Measurements from ENCODE around the gene ATP11C. TPM values are rescaled to one million over a fixed set of nuclear protein-coding genes. Genes with fewer than 3 reads are reported as not detected.

The ATP11C gene
- polyA plus RNA-seq (2013) = 13.4 and 14.0 TPM in 2 replicates

DNA sequence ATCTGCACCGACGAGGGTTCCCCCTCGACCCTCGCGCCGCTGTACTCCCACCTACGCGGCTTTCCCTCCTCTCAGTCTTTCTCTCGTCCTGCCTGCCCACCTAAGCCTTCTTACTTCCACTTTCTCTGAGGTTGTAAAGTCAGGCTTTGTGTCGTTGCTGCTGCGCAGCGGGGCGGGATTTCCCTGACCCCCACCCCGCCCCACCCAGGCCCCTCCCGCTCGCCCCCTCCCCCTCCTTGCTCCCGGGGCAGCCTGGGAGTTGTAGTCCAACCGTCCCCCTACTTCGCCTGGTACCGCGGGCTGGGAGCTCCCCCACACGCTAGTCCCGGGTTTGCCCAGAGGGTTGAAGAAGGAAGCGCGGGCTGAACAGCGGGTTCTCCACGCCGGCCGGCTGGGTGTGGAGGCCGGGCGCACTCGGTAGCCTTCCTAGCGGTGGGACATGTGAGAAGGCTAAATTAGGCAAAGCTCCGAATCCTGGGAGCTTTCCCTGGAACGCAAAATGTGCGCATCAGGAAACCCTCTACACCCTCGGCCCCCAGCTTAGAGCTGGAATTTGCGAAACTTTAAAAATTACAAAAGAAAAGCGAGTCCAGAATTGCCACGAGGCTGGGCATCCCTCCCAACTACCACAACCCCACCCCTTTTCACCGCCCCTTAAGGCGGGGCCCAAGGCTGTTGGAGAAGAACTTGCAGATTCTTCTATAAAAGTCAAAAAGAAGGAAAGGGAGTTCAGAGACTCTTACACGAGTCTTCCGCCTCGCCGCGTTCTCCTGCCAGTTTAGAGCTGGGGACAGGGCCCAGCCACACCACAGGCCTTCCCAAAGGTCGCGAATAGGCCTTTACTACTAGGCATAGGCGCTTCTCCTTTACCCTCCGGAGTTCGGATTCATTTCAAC is at the start of gene ATP11C:
Gene ATP11C, minus strand, starts transcription at position 153 of the 896 bp plus-strand sequence. CDS start 1,011 bp downstream, outside the sequence.
- Histone ChIP-seq H3K9ac (ENCODE audit: low read length) (peak within 1 kb of the TSS; percentile 84), H3K4me2 (ENCODE audit: low read length) (peak within 1 kb of the TSS; percentile 90)
- WGBS (ENCODE audit: extremely low coverage, insufficient coverage, insufficient read length) = no CpG with 5 or more reads among the region's 52 CpGs

GRCh38 chrX:139974471-139974870 is 41.6 kb upstream of the ATP11C start:
- no CpG with 5 or more reads among the region's 3 CpGs for WGBS (ENCODE audit: extremely low coverage, insufficient coverage, insufficient read length)

More for the DNA sequence above, at the start of gene ATP11C:
- peak within 1 kb of the TSS; percentile 97 for H2AFZ ChIP-seq (ENCODE audit: insufficient read depth, low read length, poor library complexity)
- H3K23ac ChIP-seq (ENCODE audit: low read length) = no peak within 1 kb of the TSS
- peaks cover 6% of the 10 kb centered on the region for H3K79me2 ChIP-seq (ENCODE audit: control insufficient read depth, insufficient read depth, low read length, poor library complexity)
- no peaks in the 10 kb centered on the region for H3K27me3 ChIP-seq (ENCODE audit: insufficient read depth, low read length)
- DNase-seq = peak; percentile 51 to 78
- H2BK5ac ChIP-seq (ENCODE audit: low read depth, low read length, poor library complexity) = peak within 1 kb of the TSS; percentile 89
- H3K27ac ChIP-seq (ENCODE audit: low read depth, low read length) = peak within 1 kb of the TSS; percentile 88
- peaks cover 12% of the 10 kb centered on the region for H3K79me1 ChIP-seq (ENCODE audit: low read length)
- peak within 1 kb of the TSS; percentile 94 for H3K4me3 ChIP-seq (ENCODE audit: low read depth, low read length)
- peak within 1 kb of the TSS; percentile 92 for H4K91ac ChIP-seq (ENCODE audit: low read depth, low read length)
- H2BK120ac ChIP-seq (ENCODE audit: insufficient read depth, low read length, poor library complexity) = peak within 1 kb of the TSS; percentile 83
- peak within 1 kb of the TSS; percentile 85 for H4K8ac ChIP-seq (ENCODE audit: low read depth, low read length)
- H4K12ac ChIP-seq (ENCODE audit: low read depth, low read length) = peak within 1 kb of the TSS; percentile 97
- no peaks in the 10 kb centered on the region for H3K9me3 ChIP-seq (ENCODE audit: insufficient read depth, low read depth, low read length)
- H3K4me1 ChIP-seq (ENCODE audit: control insufficient read depth in 1 of 2, insufficient read depth in 2 of 2, low read length in 2 of 2) = no peaks in the 10 kb centered on the region
- peak within 1 kb of the TSS; percentile 64 for H2BK12ac ChIP-seq (ENCODE audit: low read length)
- H3K14ac ChIP-seq (ENCODE audit: low read length) = peak within 1 kb of the TSS; percentile 98
- peak within 1 kb of the TSS; percentile 62 for H2AK5ac ChIP-seq (ENCODE audit: low read length)
- no peaks in the 10 kb centered on the region for H3K36me3 ChIP-seq (ENCODE audit: control insufficient read depth in 1 of 2, insufficient read depth in 2 of 2, low read length in 2 of 2)
- H3K18ac ChIP-seq (ENCODE audit: low read length) = peak within 1 kb of the TSS; percentile 99
- H3K4ac ChIP-seq (ENCODE audit: low read depth, low read length) = peak within 1 kb of the TSS; percentile 97

GRCh38 chrX:139972629-139973624 is 40.1 kb upstream of the ATP11C start:
- Histone ChIP-seq H2BK120ac (ENCODE audit: insufficient read depth, low read length, poor library complexity) (no peak overlapping the region), H3K14ac (ENCODE audit: low read length) (no peak overlapping the region), H2BK5ac (ENCODE audit: low read depth, low read length, poor library complexity) (no peak overlapping the region), H4K91ac (ENCODE audit: low read depth, low read length) (no peak overlapping the region), H3K27me3 (ENCODE audit: insufficient read depth, low read length) (no peaks in the 10 kb centered on the region), H2AFZ (ENCODE audit: insufficient read depth, low read length, poor library complexity) (no peak overlapping the region), H3K9me3 (ENCODE audit: insufficient read depth, low read depth, low read length) (no peaks in the 10 kb centered on the region), H3K27ac (ENCODE audit: low read depth, low read length) (no peak overlapping the region), H3K4me1 (ENCODE audit: control insufficient read depth in 1 of 2, insufficient read depth in 2 of 2, low read length in 2 of 2) (no peaks in the 10 kb centered on the region), H3K4ac (ENCODE audit: low read depth, low read length) (no peak overlapping the region), H3K9ac (ENCODE audit: low read length) (no peak overlapping the region), H3K79me2 (ENCODE audit: control insufficient read depth, insufficient read depth, low read length, poor library complexity) (no peaks in the 10 kb centered on the region), H3K4me2 (ENCODE audit: low read length) (no peak overlapping the region), H3K18ac (ENCODE audit: low read length) (no peak overlapping the region), H2AK5ac (ENCODE audit: low read length) (no peak overlapping the region), H4K8ac (ENCODE audit: low read depth, low read length) (no peak overlapping the region), H3K23ac (ENCODE audit: low read length) (no peak overlapping the region), H3K79me1 (ENCODE audit: low read length) (no peaks in the 10 kb centered on the region), H2BK12ac (ENCODE audit: low read length) (no peak overlapping the region), H3K36me3 (ENCODE audit: control insufficient read depth in 1 of 2, insufficient read depth in 2 of 2, low read length in 2 of 2) (no peaks in the 10 kb centered on the region), H3K4me3 (ENCODE audit: low read depth, low read length) (no peak overlapping the region), H4K12ac (ENCODE audit: low read depth, low read length) (no peak overlapping the region)
- no CpG with 5 or more reads among the region's 6 CpGs for WGBS (ENCODE audit: extremely low coverage, insufficient coverage, insufficient read length)
- no peak for DNase-seq

More at GRCh38 chrX:139974471-139974870, 41.6 kb upstream of the ATP11C start:
- Histone ChIP-seq H3K27ac (ENCODE audit: low read depth, low read length) (no peak overlapping the region), H3K14ac (ENCODE audit: low read length) (no peak overlapping the region), H2BK120ac (ENCODE audit: insufficient read depth, low read length, poor library complexity) (no peak overlapping the region), H3K36me3 (ENCODE audit: control insufficient read depth in 1 of 2, insufficient read depth in 2 of 2, low read length in 2 of 2) (no peaks in the 10 kb centered on the region), H3K18ac (ENCODE audit: low read length) (no peak overlapping the region), H3K79me2 (ENCODE audit: control insufficient read depth, insufficient read depth, low read length, poor library complexity) (no peaks in the 10 kb centered on the region), H2AK5ac (ENCODE audit: low read length) (no peak overlapping the region), H3K4me3 (ENCODE audit: low read depth, low read length) (no peak overlapping the region), H3K4ac (ENCODE audit: low read depth, low read length) (no peak overlapping the region), H3K4me1 (ENCODE audit: control insufficient read depth in 1 of 2, insufficient read depth in 2 of 2, low read length in 2 of 2) (no peaks in the 10 kb centered on the region), H3K9ac (ENCODE audit: low read length) (no peak overlapping the region), H3K27me3 (ENCODE audit: insufficient read depth, low read length) (no peaks in the 10 kb centered on the region), H2BK5ac (ENCODE audit: low read depth, low read length, poor library complexity) (no peak overlapping the region), H4K91ac (ENCODE audit: low read depth, low read length) (no peak overlapping the region), H3K9me3 (ENCODE audit: insufficient read depth, low read depth, low read length) (no peaks in the 10 kb centered on the region), H3K79me1 (ENCODE audit: low read length) (no peaks in the 10 kb centered on the region), H3K4me2 (ENCODE audit: low read length) (no peak overlapping the region), H2AFZ (ENCODE audit: insufficient read depth, low read length, poor library complexity) (no peak overlapping the region), H4K12ac (ENCODE audit: low read depth, low read length) (no peak overlapping the region), H4K8ac (ENCODE audit: low read depth, low read length) (no peak overlapping the region), H3K23ac (ENCODE audit: low read length) (no peak overlapping the region), H2BK12ac (ENCODE audit: low read length) (no peak overlapping the region)
- peak; percentile 14 to 76 for DNase-seq

DNA sequence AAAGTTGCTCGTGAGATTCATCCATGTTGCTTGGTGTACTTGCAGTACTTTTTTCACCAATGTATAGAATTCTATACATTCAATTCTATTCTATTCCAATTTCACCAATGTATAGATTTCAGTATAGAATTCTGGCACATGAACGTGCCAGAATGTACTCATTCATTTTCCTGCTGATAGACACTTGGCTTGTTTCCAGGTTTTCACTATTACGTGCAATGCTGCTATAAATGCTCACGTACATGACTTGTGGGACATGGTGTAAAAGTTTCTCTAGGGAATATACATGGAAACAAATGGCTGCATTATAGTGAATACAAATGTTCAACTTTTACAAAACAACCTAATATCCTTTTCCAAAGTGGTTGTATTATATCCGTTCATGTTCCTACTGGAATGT is 39.3 kb upstream of the ATP11C start:
- Histone ChIP-seq H4K91ac (ENCODE audit: low read depth, low read length) (no peak overlapping the region), H2BK5ac (ENCODE audit: low read depth, low read length, poor library complexity) (no peak overlapping the region), H3K4me1 (ENCODE audit: control insufficient read depth in 1 of 2, insufficient read depth in 2 of 2, low read length in 2 of 2) (no peaks in the 10 kb centered on the region), H4K12ac (ENCODE audit: low read depth, low read length) (no peak overlapping the region), H2BK120ac (ENCODE audit: insufficient read depth, low read length, poor library complexity) (no peak overlapping the region), H2AFZ (ENCODE audit: insufficient read depth, low read length, poor library complexity) (no peak overlapping the region), H3K27ac (ENCODE audit: low read depth, low read length) (no peak overlapping the region), H3K9ac (ENCODE audit: low read length) (no peak overlapping the region), H3K36me3 (ENCODE audit: control insufficient read depth in 1 of 2, insufficient read depth in 2 of 2, low read length in 2 of 2) (no peaks in the 10 kb centered on the region), H3K27me3 (ENCODE audit: insufficient read depth, low read length) (no peaks in the 10 kb centered on the region), H3K9me3 (ENCODE audit: insufficient read depth, low read depth, low read length) (no peaks in the 10 kb centered on the region), H3K4me2 (ENCODE audit: low read length) (no peak overlapping the region), H4K8ac (ENCODE audit: low read depth, low read length) (no peak overlapping the region), H3K23ac (ENCODE audit: low read length) (no peak overlapping the region), H2AK5ac (ENCODE audit: low read length) (no peak overlapping the region), H3K4ac (ENCODE audit: low read depth, low read length) (no peak overlapping the region), H3K14ac (ENCODE audit: low read length) (no peak overlapping the region), H3K79me1 (ENCODE audit: low read length) (no peaks in the 10 kb centered on the region), H3K18ac (ENCODE audit: low read length) (no peak overlapping the region), H3K4me3 (ENCODE audit: low read depth, low read length) (no peak overlapping the region), H2BK12ac (ENCODE audit: low read length) (no peak overlapping the region), H3K79me2 (ENCODE audit: control insufficient read depth, insufficient read depth, low read length, poor library complexity) (no peaks in the 10 kb centered on the region)
- DNase-seq = no peak
- no CpG with 5 or more reads among the region's 5 CpGs for WGBS (ENCODE audit: extremely low coverage, insufficient coverage, insufficient read length)
